GM23338 (cell line): ENCODE results near the gene MTF1. TPM values are rescaled to one million over a fixed set of nuclear protein-coding genes. Genes with fewer than 3 reads are reported as not detected.

Experiments
- ATAC-seq: fragments of 200-7000 bp; cut with Tn5 transposase; 3 replicates; pipeline ENCODE4 v1.9.1; 2020
- DNase-seq: peaks from one replicate; pipeline ENCODE4 v3.0.0-alpha.2; 2015; ENCODE audit warnings: low spot score
- H2AFZ ChIP-seq: fragments of 200-600 bp; sonication (generic); 2 replicates; pipeline ENCODE4 v1.8.0; 2016; ENCODE audit warnings: antibody characterized with exemption, mild to moderate bottlenecking, moderate library complexity
- H3F3A ChIP-seq: fragments of 200-600 bp; sonication (generic); replicated peaks from 2 replicates; pipeline ENCODE4 v1.8.0; 2017; ENCODE audit warnings: antibody characterized with exemption, mixed run types, low read depth
- H3K27ac ChIP-seq: fragments of 200-600 bp; sonication (generic); 2 replicates; pipeline ENCODE4 v1.6.1; 2016; ENCODE audit warnings: low read depth
- H3K27me3 ChIP-seq: fragments of 200-600 bp; sonication (generic); 2 replicates; pipeline ENCODE4 v1.8.0; 2016; ENCODE audit warnings: mild to moderate bottlenecking, mixed run types, moderate library complexity; ENCODE audit not compliant: insufficient read depth
- H3K36me3 ChIP-seq: fragments of 200-600 bp; sonication (generic); 2 replicates; pipeline ENCODE4 v1.8.0; 2016; ENCODE audit warnings: mild to moderate bottlenecking; ENCODE audit not compliant: insufficient read depth
- H3K4me1 ChIP-seq: fragments of 200-600 bp; sonication (generic); 2 replicates; pipeline ENCODE4 v1.8.0; 2016; ENCODE audit warnings: mild to moderate bottlenecking, moderate library complexity; ENCODE audit not compliant: insufficient read depth
- H3K4me2 ChIP-seq: fragments of 200-600 bp; sonication (generic); 2 replicates; pipeline ENCODE4 v1.7.1; 2017; ENCODE audit warnings: mixed run types
- H3K4me3 ChIP-seq: fragments of 200-600 bp; sonication (generic); 2 replicates; pipeline ENCODE4 v1.6.1; 2016; ENCODE audit warnings: mixed run types
- H3K79me2 ChIP-seq: fragments of 200-600 bp; sonication (generic); replicated peaks from 2 replicates; pipeline ENCODE4 v1.8.0; 2017; ENCODE audit warnings: mild to moderate bottlenecking; ENCODE audit not compliant: insufficient read depth
- H3K9me2 ChIP-seq: fragments of 200-600 bp; sonication (generic); 2 replicates; pipeline ENCODE4 v1.8.0; 2017; ENCODE audit not compliant: insufficient read depth
- H4K20me1 ChIP-seq: fragments of 200-600 bp; sonication (generic); replicated peaks from 2 replicates; pipeline ENCODE4 v1.8.0; 2017; ENCODE audit warnings: mild to moderate bottlenecking; ENCODE audit not compliant: insufficient read depth
- H3K27ac Mint-ChIP-seq: 2 replicates; pipeline ENCODE4 v1.8.0; 2020; ENCODE audit warnings: inconsistent platforms, mild to moderate bottlenecking, moderate library complexity, mixed read lengths
- H3K27me3 Mint-ChIP-seq: 3 replicates; pipeline ENCODE4 v1.8.0; 2022; ENCODE audit warnings: low read depth, mild to moderate bottlenecking, moderate library complexity, mixed read lengths, inconsistent platforms; ENCODE audit not compliant: insufficient read depth, poor library complexity
- H3K36me3 Mint-ChIP-seq: 3 replicates; pipeline ENCODE4 v1.8.0; 2021; ENCODE audit warnings: low read depth, mild to moderate bottlenecking, inconsistent platforms, moderate library complexity, mixed read lengths
- H3K4me1 Mint-ChIP-seq: 3 replicates; pipeline ENCODE4 v1.8.0; 2020; ENCODE audit warnings: mild to moderate bottlenecking, inconsistent platforms, mixed read lengths
- H3K4me3 Mint-ChIP-seq: 3 replicates; pipeline ENCODE4 v1.8.0; 2021; ENCODE audit warnings: moderate library complexity, mild to moderate bottlenecking, inconsistent platforms, mixed read lengths
- H3K9me3 Mint-ChIP-seq: 3 replicates; pipeline ENCODE4 v1.8.0; 2020; ENCODE audit warnings: moderate library complexity, mild to moderate bottlenecking, inconsistent platforms, mixed read lengths
- CREB1 ChIP-seq: fragments of 250-450 bp; sonication (Bioruptor Pico); IDR thresholded peaks from 2 replicates; pipeline ENCODE4 v1.5.0; 2020; ENCODE audit warnings: low read depth, mild to moderate bottlenecking, moderate library complexity
- CTCF ChIP-seq, 2 experiments: fragments of 200-600 bp in 1 of 2; sonication (generic) in 1 of 2; conservative IDR thresholded peaks; 2 replicates each; pipeline versions ENCODE4 v1.5.1 to v1.6.1; 2016 to 2017; ENCODE audit warnings: antibody characterized with exemption in 2 of 2, low read depth in 2 of 2, mild to moderate bottlenecking in 2 of 2, moderate library complexity in 1 of 2
- ETS1 ChIP-seq: IDR thresholded peaks from 2 replicates; pipeline ENCODE4 v1.6.1; 2016; ENCODE audit warnings: antibody characterized with exemption
- EZH2 ChIP-seq: fragments of 200-600 bp; sonication (generic); IDR thresholded peaks from one replicate; pipeline ENCODE4 v1.8.0; 2017; ENCODE audit warnings: antibody characterized with exemption, mild to moderate bottlenecking, low read depth; ENCODE audit not compliant: unreplicated experiment
- EZH2phosphoT487 ChIP-seq: fragments of 200-600 bp; sonication (generic); IDR thresholded peaks from one replicate; pipeline ENCODE4 v1.8.1; 2018; ENCODE audit warnings: antibody characterized with exemption; ENCODE audit not compliant: unreplicated experiment
- JUNB ChIP-seq: IDR thresholded peaks from one replicate; pipeline ENCODE4 v1.6.1; 2016; ENCODE audit warnings: antibody characterized with exemption; ENCODE audit not compliant: unreplicated experiment
- NANOG ChIP-seq: IDR thresholded peaks from 2 replicates; pipeline ENCODE4 v1.6.1; 2016; ENCODE audit warnings: antibody characterized with exemption, borderline replicate concordance
- POLR2AphosphoS5 ChIP-seq: IDR thresholded peaks from 2 replicates; pipeline ENCODE4 v1.6.1; 2016; ENCODE audit warnings: antibody characterized with exemption, low read depth
- REST ChIP-seq: IDR thresholded peaks from one replicate; pipeline ENCODE4 v1.6.1; 2018; ENCODE audit warnings: antibody characterized with exemption; ENCODE audit not compliant: unreplicated experiment
- STAT1 ChIP-seq: IDR thresholded peaks from one replicate; pipeline ENCODE4 v1.6.1; 2016; ENCODE audit warnings: antibody characterized with exemption; ENCODE audit not compliant: unreplicated experiment
- ZNF114 ChIP-seq: fragments of 250-450 bp; sonication (Bioruptor Pico); IDR thresholded peaks from 2 replicates; pipeline ENCODE4 v1.5.0; 2020; ENCODE audit warnings: mild to moderate bottlenecking, moderate library complexity
- ZNF331 ChIP-seq: fragments of 250-450 bp; sonication (Bioruptor Pico); IDR thresholded peaks from 2 replicates; pipeline ENCODE4 v1.5.0; 2020; ENCODE audit warnings: low read depth, mild to moderate bottlenecking, moderate library complexity
- ZNF462 ChIP-seq: fragments of 250-450 bp; sonication (Bioruptor Pico); IDR thresholded peaks from 2 replicates; pipeline ENCODE4 v1.5.0; 2020; ENCODE audit warnings: mild to moderate bottlenecking, moderate library complexity
- polyA plus RNA-seq: library from polyadenylated mRNA; unstranded; fragments of >200 nt; fragmentation: Nextera tagmentation; extraction: Ambion mirVana; gene quantifications from 2 replicates; pipeline ENCODE4 v1.2.1, GENCODE V29; 2016
- total RNA-seq: library from RNA; depleted of rRNA; stranded (reverse); fragments of >200 nt; shearing (Covaris generic); gene quantifications from 2 replicates; pipeline ENCODE4 v1.2.3, GENCODE V29; 2014

The MTF1 gene
- total and polyA plus RNA-seq, 2 experiments from 2014 or later, result 4.5 to 5.6 TPM

- H3K36me3 ChIP-seq, result peaks cover 3% of the 10 kb centered on the region; the same call in 1 of the 2 replicates
- peaks cover 84% of the 10 kb centered on the region for H3K79me2 ChIP-seq
- no peak overlapping the region for H3K4me3 Mint-ChIP-seq
- peaks cover 48% of the 10 kb centered on the region for H4K20me1 ChIP-seq
- H3K27ac ChIP-seq, result no peak overlapping the region
- no peaks in the 10 kb centered on the region for H3K4me1 ChIP-seq
- no peak overlapping the region for H3K27ac Mint-ChIP-seq
- H3K36me3 Mint-ChIP-seq, result peaks cover 11% of the 10 kb centered on the region; the same call in 2 of the 3 replicates
- no peaks in the 10 kb centered on the region for H3K27me3 ChIP-seq
- no peak overlapping the region for H3K4me3 ChIP-seq
- TF ChIP-seq EZH2phosphoT487 (no peak), CTCF (conservative IDR thresholded peaks at IDR 0.05; ENCODE audit: low read depth in 2 of 2) (no peak), ZNF462 (CRISPR knock-in tag) (no peak), STAT1 (no peak), NANOG (no peak), ZNF331 (CRISPR knock-in tag) (no peak), ZNF114 (CRISPR knock-in tag) (no peak), CREB1 (CRISPR knock-in tag) (no peak), POLR2AphosphoS5 (no peak), JUNB (no peak), REST (no peak), EZH2 (no peak), ETS1 (no peak)
- ATAC-seq (no peak), DNase-seq (no peak)
- H2AFZ ChIP-seq, result no peak overlapping the region
- no peaks in the 10 kb centered on the region for H3K27me3 Mint-ChIP-seq
- H3K4me2 ChIP-seq, result no peak overlapping the region
- H3K9me2 ChIP-seq, result no peaks in the 10 kb centered on the region
- H3F3A ChIP-seq, result no peaks in the 10 kb centered on the region
- H3K9me3 Mint-ChIP-seq, result no peaks in the 10 kb centered on the region
- H3K4me1 Mint-ChIP-seq, result no peaks in the 10 kb centered on the region
These were observed 7.6 kb downstream of the MTF1 start for GRCh38 chr1:37851782-37852210.
